NCI-H69 (cell line): ENCODE data around the gene EXD3.

Experiments
- DNase-seq: peaks from one replicate; lab custom pipeline; 2025; lab: John Stamatoyannopoulos, UW

Gene EXD3

GRCh38 chr9:137447722-137448601 is 25.0 kb upstream of the EXD3 start:
- DNase-seq, result no peak

- no peak for DNase-seq
Observed at GRCh38 chr9:137446851-137447471, 24.0 kb upstream of the EXD3 start.

GRCh38 chr9:137445930-137446431 is 23.0 kb upstream of the EXD3 start:
- peak; percentile 73 for DNase-seq

GRCh38 chr9:137445275-137445807 is 22.4 kb upstream of the EXD3 start:
- peak; percentile 83 for DNase-seq

GRCh38 chr9:137444106-137444790 is 21.3 kb upstream of the EXD3 start:
- DNase-seq, result no peak

GRCh38 chr9:137441935-137442321 is 19.0 kb upstream of the EXD3 start:
- no peak for DNase-seq

GRCh38 chr9:137441289-137441934 is 18.4 kb upstream of the EXD3 start, which contains the start of gene ENTPD8:
ENTPD8 (minus strand) TSS chr9:137441357; CDS start chr9:137438285, 3,072 bp downstream.
- DNase-seq, result peak; percentile 96

- DNase-seq, result peak; percentile 44
Observed at GRCh38 chr9:137439158-137439714, 16.3 kb upstream of the EXD3 start.

- no peak for DNase-seq
Observed at GRCh38 chr9:137438591-137439157, 15.7 kb upstream of the EXD3 start.

- DNase-seq, result no peak
Observed at GRCh38 chr9:137437691-137438590, 15.0 kb upstream of the EXD3 start.

- no peak for DNase-seq
Observed at GRCh38 chr9:137436761-137437600, 14.0 kb upstream of the EXD3 start.

- DNase-seq, result peak; percentile 52
Observed at GRCh38 chr9:137435980-137436760, 13.2 kb upstream of the EXD3 start.

- no peak for DNase-seq
Observed at GRCh38 chr9:137435381-137435891, 12.5 kb upstream of the EXD3 start.

GRCh38 chr9:137434498-137435380 is 11.8 kb upstream of the EXD3 start:
- no peak for DNase-seq

- no peak for DNase-seq
Observed at GRCh38 chr9:137433916-137434431, 11.0 kb upstream of the EXD3 start.

- DNase-seq, result peak; percentile 31
Observed at GRCh38 chr9:137433349-137433915, 10.5 kb upstream of the EXD3 start.
